ENCODE measurements around the gene SLC22A23. TPM values are rescaled to one million over a fixed set of nuclear protein-coding genes. Genes with fewer than 3 reads are reported as not detected.

SLC22A23 gene
- total RNA-seq, 4 donors from 2014 or later, result 6.2 to 10.8 (median 7.8) TPM

GRCh38 chr6:3403238-3404173, 53.3 kb downstream of the SLC22A23 start:
- Histone ChIP-seq H3K27me3 (no peaks in the 10 kb centered on the region), H3K36me3 (peaks cover 0 to 4% of the 10 kb centered on the region in 2 donors), H3K9me3 (no peaks in the 10 kb centered on the region), H3K27ac (no peak overlapping the region), H3K4me3 (no peak overlapping the region), H3K4me1 (peaks cover 0 to 55% (median 10%) of the 10 kb centered on the region in 3 donors)
- no peak for ATAC-seq
- TF ChIP-seq POLR2AphosphoS5 (IDR thresholded peaks at IDR 0.05), result no peak
- TF ChIP-seq CTCF (IDR thresholded peaks at IDR 0.05), result no peak
- no peak for TF ChIP-seq EP300 (IDR thresholded peaks at IDR 0.05)
- no peak for TF ChIP-seq POLR2A (IDR thresholded peaks at IDR 0.05)
- WGBS, 2 donors (ENCODE audit: low coverage in 1 of 2), result 74 to 79% methylated on average over 12 to 13 of the region's 13 CpGs

DNA sequence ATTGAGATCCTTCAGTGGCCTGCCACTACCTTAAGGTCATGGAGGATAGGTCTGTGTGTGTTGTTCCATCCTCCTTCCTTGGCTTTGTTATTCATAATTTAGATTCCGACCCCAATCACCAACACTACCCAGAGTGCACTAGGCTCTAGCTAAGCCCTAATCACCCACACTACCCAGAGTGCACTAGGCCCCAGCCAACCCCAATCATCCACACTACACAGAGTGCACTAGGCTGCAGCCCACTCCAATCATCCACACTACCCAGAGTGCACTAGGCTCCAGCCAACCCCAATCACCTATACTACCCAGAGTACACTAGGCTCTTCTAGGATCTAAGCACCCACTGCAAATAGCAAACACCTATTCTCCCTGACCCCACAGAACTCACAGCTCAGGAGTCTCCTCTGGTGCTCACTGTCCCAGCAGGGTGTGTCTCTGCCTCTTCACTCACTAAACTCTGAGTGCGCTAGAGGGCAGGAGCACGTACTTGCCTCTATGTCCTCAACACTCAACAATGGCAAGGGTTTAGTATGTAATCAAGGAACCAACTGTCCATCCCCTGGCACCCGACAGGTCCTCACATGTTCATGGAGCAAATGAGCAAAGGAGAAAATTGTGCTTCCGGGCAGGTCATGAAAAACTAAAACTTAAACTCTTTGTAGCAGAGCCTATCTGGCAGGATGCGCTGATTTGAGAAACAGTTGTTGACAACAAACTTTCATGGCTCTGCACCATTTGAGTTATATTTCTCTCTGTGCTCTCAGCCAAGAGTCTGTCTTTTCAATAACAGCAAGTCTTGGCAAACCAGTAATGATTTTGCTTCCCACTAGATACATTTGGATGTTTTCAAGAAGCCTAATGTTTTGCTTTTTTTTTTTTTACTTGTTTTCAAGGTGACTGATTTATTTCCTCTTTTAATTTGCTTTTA, 54.3 kb downstream of the SLC22A23 start:
- ATAC-seq, result no peak
- TF ChIP-seq POLR2AphosphoS5 (IDR thresholded peaks at IDR 0.05) (no peak), EP300 (IDR thresholded peaks at IDR 0.05) (no peak), POLR2A (IDR thresholded peaks at IDR 0.05) (no peak), CTCF (IDR thresholded peaks at IDR 0.05) (no peak)
- Histone ChIP-seq H3K27ac (no peak overlapping the region), H3K4me1 (peaks cover 0 to 62% (median 10%) of the 10 kb centered on the region in 3 donors), H3K4me3 (no peak overlapping the region), H3K27me3 (no peaks in the 10 kb centered on the region), H3K9me3 (no peaks in the 10 kb centered on the region), H3K36me3 (no peaks in the 10 kb centered on the region)
- WGBS, 2 donors (ENCODE audit: low coverage in 1 of 2), result 84 to 85% methylated on average over 5 of the region's 6 CpGs

DNA sequence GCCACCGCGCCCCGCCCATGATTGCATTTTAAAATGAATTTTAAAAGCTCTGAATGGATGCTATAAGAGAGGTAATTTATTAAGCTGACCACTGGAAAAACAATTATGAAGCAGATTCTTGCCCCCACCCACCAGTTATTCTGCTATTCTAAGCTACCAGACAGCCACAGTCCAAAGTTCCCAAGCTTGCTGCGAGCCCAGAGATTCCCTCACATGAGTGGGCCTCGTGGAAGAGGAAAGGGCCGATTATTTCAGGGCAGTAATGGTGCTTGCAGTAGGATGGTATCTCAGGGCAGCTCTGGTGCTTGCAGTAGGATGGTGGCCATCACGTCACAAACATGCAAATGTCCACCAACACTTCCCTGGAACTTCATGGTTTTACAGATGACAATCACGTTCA, 56.7 kb downstream of the SLC22A23 start:
- Histone ChIP-seq H3K4me1 (peaks cover 0 to 42% (median 7%) of the 10 kb centered on the region in 3 donors), H3K36me3 (no peaks in the 10 kb centered on the region), H3K9me3 (no peaks in the 10 kb centered on the region), H3K27me3 (no peaks in the 10 kb centered on the region), H3K4me3 (no peak overlapping the region), H3K27ac (no peak overlapping the region)
- ATAC-seq, result no peak
- TF ChIP-seq POLR2AphosphoS5 (IDR thresholded peaks at IDR 0.05) (no peak), POLR2A (IDR thresholded peaks at IDR 0.05) (no peak), CTCF (IDR thresholded peaks at IDR 0.05) (no peak), EP300 (IDR thresholded peaks at IDR 0.05) (no peak)
- WGBS, 2 donors (ENCODE audit: low coverage in 1 of 2), result 92 to 95% methylated on average over 4 to 5 of the region's 8 CpGs

DNA sequence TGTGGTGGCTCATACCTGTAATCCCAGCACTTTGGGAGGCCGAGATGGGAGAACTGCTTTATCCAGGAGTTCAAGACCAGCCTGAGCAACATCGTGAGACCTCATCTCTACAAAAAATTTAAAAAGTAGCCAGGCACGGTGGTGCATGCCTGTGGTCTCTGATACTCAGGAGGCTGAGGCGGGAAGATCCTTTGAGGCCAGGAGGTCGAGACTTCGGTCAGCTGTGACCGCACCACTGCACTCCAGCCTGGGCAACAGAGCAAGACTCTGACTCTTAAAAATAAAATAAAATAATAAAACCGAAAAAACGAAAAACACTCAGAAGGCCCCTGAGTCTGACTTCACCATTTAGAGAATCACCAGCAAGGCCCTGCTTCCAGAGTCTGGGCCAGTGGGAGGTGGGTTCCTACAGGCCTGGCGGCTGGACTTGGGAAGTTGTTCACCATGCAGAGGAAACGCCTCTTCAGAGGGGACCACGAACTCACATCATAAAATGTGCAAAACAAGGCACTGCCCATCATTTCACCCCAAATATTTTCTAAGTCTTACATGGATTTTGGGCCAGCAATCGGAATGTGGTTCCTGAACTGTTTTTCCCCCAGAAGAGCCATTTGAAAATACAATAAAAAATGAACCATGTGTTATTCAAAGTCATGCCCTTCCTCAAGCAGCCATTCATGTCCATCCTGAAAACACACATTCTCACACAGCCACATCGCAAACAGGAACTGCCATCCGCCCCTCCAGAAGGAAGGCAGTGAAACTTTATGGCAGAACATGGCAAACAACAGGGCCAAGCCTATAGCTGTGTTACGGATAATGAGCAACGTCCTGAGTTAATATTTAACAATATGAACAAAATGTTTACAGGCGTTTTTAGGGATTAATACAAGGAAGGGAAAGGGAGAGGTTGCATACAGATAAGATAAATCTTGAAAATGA, 57.8 kb downstream of the SLC22A23 start:
- 87 to 97% methylated on average over 12 to 17 of the region's 18 CpGs for WGBS, 2 donors (ENCODE audit: low coverage in 1 of 2)

More for the DNA sequence above, 57.8 kb downstream of the SLC22A23 start:
- Histone ChIP-seq H3K27ac (no peak overlapping the region), H3K27me3 (no peaks in the 10 kb centered on the region), H3K4me3 (no peak overlapping the region), H3K36me3 (no peaks in the 10 kb centered on the region), H3K4me1 (peaks cover 0 to 39% (median 6%) of the 10 kb centered on the region in 3 donors), H3K9me3 (no peaks in the 10 kb centered on the region)
- ATAC-seq, result no peak
- no peak for TF ChIP-seq POLR2AphosphoS5 (IDR thresholded peaks at IDR 0.05)
- no peak for TF ChIP-seq EP300 (IDR thresholded peaks at IDR 0.05)
- no peak for TF ChIP-seq CTCF (IDR thresholded peaks at IDR 0.05)
- TF ChIP-seq POLR2A (IDR thresholded peaks at IDR 0.05), result no peak

Measured in gastroesophageal sphincter (tissue), 4 donors.